Gastrocnemius medialis (tissue), 4 donors: ENCODE measurements around the gene TMEM33.

Source experiments
- CTCF ChIP-seq, 5 experiments: fragments of 450-650 bp in 3 of 5; fragments of 200-600 bp in 2 of 5; sonication (generic) in 2 of 5; IDR thresholded peaks in 4 of 5; conservative IDR thresholded peaks in 1 of 5; 1 replicate in 4 of 5; 2 replicates in 1 of 5; pipeline ENCODE4 v1.5.1; 2016 to 2019; ENCODE audit warnings: antibody characterized with exemption in 5 of 5, mild to moderate bottlenecking in 3 of 5, moderate library complexity in 3 of 5
- POLR2A ChIP-seq, 2 donors: fragments of 450-650 bp; IDR thresholded peaks; one replicate each; pipeline ENCODE4 v1.6.1; 2017; ENCODE audit warnings: antibody characterized with exemption in 2 of 2, mild to moderate bottlenecking in 2 of 2, moderate library complexity in 2 of 2

GRCh38 chr4:41975341-41975740 is 40.1 kb downstream of the TMEM33 start:
- no peak for TF ChIP-seq CTCF (IDR thresholded peaks at IDR 0.05 in 4 of 5, conservative IDR thresholded peaks at IDR 0.05 in 1 of 5)
- no peak for TF ChIP-seq POLR2A (IDR thresholded peaks at IDR 0.05)
